GM19193 (cell line): ENCODE results near the gene EIF5AL1.

Source experiments
- POLR2A ChIP-seq: IDR thresholded peaks from 4 replicates; pipeline ENCODE4 v1.6.1; 2011; ENCODE audit not compliant: insufficient read depth, insufficient read length; ENCODE audit errors: extremely low read depth

EIF5AL1 gene

GRCh38 chr10:79562135-79562756 is 49.9 kb downstream of the EIF5AL1 start:
- TF ChIP-seq POLR2A = no peak

DNA sequence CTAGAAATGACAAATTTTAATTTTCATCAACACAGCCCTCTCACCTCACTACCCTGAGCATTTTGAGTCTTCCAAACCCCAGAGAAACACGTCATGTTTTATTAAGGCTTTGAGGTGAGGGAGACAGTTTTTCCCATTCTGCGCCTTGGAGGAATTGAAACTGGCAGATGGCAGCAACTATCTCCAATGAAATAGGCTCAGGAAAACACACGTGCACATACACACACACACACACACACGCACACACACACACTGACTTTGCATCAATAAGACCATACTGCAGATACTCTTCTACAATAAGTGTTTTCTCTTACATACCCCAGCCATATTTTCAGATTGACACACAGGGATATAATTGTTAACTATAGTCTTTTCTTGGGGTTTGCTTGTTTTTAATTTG is 51.1 kb downstream of the EIF5AL1 start:
- no peak for TF ChIP-seq POLR2A
